Stomach (tissue), 9 donors: Measurements from ENCODE around the gene PPP2R2B. TPM values are rescaled to one million over a fixed set of nuclear protein-coding genes. Genes with fewer than 3 reads are reported as not detected.

Experiments used
- DNase-seq, 2 donors: peaks; one replicate each; pipeline versions ENCODE4 v3.0.0 to v3.0.0-alpha.2; 2013 to 2019
- H3K27ac ChIP-seq, 5 donors: fragments of 200-600 bp in 4 of 5; sonication (generic) in 4 of 5; one replicate each; pipeline ENCODE4 v1.5.1; 2013 to 2019; ENCODE audit warnings: mild to moderate bottlenecking in 1 of 5, moderate library complexity in 1 of 5
- H3K27me3 ChIP-seq, 3 donors: fragments of 200-600 bp; sonication (generic); one replicate each; pipeline ENCODE4 v1.5.1; 2017 to 2019; ENCODE audit warnings: mixed run types in 1 of 3
- H3K36me3 ChIP-seq, 4 donors: fragments of 200-600 bp; sonication (generic); 1 replicate in 3 of 4; 2 replicates in 1 of 4; pipeline ENCODE4 v1.5.1; 2016 to 2019
- H3K4me1 ChIP-seq, 4 donors: fragments of 200-600 bp; sonication (generic); one replicate each; pipeline ENCODE4 v1.5.1; 2016 to 2019
- H3K4me3 ChIP-seq, 4 donors: fragments of 200-600 bp; sonication (generic) in 3 of 4; one replicate each; pipeline ENCODE4 v1.5.1; 2016 to 2019; ENCODE audit warnings: mild to moderate bottlenecking in 1 of 4
- H3K9me3 ChIP-seq, 4 donors: fragments of 200-600 bp; sonication (generic); one replicate each; pipeline ENCODE4 v1.5.1; 2016 to 2019
- EP300 ChIP-seq: sonication (generic); formaldehyde crosslinking; IDR thresholded peaks from one replicate; pipeline ENCODE4 v1.6.1; 2017; ENCODE audit warnings: antibody characterized with exemption
- POLR2A ChIP-seq, 4 donors: fragments of 450-650 bp; IDR thresholded peaks; one replicate each; pipeline ENCODE4 v1.6.1; 2016; ENCODE audit warnings: antibody characterized with exemption in 4 of 4, control low read depth in 2 of 4, mild to moderate bottlenecking in 1 of 4, moderate library complexity in 1 of 4
- POLR2AphosphoS5 ChIP-seq, 3 donors: sonication (generic); formaldehyde crosslinking; IDR thresholded peaks; one replicate each; pipeline ENCODE4 v1.6.1; 2016; ENCODE audit warnings: antibody characterized with exemption in 3 of 3
- WGBS, 5 donors: extraction: QIAGEN DNeasy Blood & Tissue Kit in 3 of 5; methylation state at CpG; one replicate each; pipeline versions ENCODE4 v1.1.5 to v1.1.7; 2013 to 2018; 5-methylcytosine and 5-hydroxymethylcytosine counted together
- intact Hi-C: fragments of 100-400 bp; cut with DNase I; formaldehyde crosslinking; loops from one replicate; pipeline ENCODE4 v1.15.1; 2023; ENCODE audit warnings: low total_unique reads
- polyA plus RNA-seq, 3 donors: library from polyadenylated mRNA; stranded (reverse); fragments of 200-250 nt; gene quantifications; one replicate each; pipeline ENCODE4 v1.2.3, GENCODE V29; 2013
- total RNA-seq, 5 donors: library from RNA; depleted of rRNA; stranded (reverse); fragments of >200 nt; gene quantifications; one replicate each; pipeline versions ENCODE4 v1.1.0 to v1.2.3, GENCODE V29; 2014 to 2016
- TF ChIP-seq, protein P1 (sequence below), 7 experiments: fragments of 450-650 bp in 4 of 7; fragments of 200-600 bp in 3 of 7; sonication (generic) in 3 of 7; IDR thresholded peaks; one replicate each; pipeline ENCODE4 v1.5.1; 2016 to 2019; ENCODE audit warnings: antibody characterized with exemption in 7 of 7, control low read depth in 2 of 7, mild to moderate bottlenecking in 1 of 7
- donor health status: healthy with polysubstance abuse.
- donor health status: Bipolar disorder and iron deficiency.
- donor health status: healthy.

PPP2R2B gene
- total and polyA plus RNA-seq, 8 donors: under 0.01 to 4.6 (median 0.75) TPM; not detected in 1

DNA sequence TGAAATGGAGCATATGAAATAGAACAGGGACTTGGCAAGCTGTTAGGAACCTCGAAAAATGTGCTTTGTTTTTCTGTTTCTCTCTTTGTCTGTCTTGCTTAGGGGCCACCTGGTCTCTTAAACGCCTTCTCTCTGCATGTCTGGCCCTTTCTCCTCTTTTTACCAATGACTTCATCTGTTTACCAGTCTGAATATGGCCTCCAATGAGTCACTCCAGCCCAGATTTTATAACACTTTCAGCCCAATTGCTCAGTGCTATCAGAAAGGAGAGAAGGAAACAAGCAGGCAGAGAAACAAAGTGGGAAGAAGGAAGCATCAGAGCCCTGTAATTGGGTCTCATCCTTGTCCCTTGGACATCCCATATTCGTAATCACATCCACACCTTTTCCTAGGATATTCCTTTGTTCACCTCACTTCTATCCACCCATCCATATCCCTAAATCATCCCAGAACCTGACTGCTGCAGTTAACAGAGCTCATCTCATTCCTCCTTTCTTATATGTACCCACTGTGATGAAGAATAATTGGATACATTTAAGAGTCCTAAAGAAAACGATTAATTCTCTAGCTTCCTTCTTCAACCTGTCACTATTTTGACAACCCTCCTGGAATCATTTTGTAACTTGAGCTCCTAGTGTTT, 210.8 kb downstream of the PPP2R2B start:
- Histone ChIP-seq H3K27me3 (no peaks in the 10 kb centered on the region), H3K9me3 (no peaks in the 10 kb centered on the region), H3K27ac (no peak overlapping the region), H3K36me3 (no peaks in the 10 kb centered on the region), H3K4me1 (no peaks in the 10 kb centered on the region), H3K4me3 (no peak overlapping the region)
- intact Hi-C loops: no loop called here
- TF ChIP-seq, protein P1, sequence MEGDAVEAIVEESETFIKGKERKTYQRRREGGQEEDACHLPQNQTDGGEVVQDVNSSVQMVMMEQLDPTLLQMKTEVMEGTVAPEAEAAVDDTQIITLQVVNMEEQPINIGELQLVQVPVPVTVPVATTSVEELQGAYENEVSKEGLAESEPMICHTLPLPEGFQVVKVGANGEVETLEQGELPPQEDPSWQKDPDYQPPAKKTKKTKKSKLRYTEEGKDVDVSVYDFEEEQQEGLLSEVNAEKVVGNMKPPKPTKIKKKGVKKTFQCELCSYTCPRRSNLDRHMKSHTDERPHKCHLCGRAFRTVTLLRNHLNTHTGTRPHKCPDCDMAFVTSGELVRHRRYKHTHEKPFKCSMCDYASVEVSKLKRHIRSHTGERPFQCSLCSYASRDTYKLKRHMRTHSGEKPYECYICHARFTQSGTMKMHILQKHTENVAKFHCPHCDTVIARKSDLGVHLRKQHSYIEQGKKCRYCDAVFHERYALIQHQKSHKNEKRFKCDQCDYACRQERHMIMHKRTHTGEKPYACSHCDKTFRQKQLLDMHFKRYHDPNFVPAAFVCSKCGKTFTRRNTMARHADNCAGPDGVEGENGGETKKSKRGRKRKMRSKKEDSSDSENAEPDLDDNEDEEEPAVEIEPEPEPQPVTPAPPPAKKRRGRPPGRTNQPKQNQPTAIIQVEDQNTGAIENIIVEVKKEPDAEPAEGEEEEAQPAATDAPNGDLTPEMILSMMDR (IDR thresholded peaks at IDR 0.05): no peak
- TF ChIP-seq POLR2AphosphoS5 (IDR thresholded peaks at IDR 0.05): no peak
- no peak for TF ChIP-seq POLR2A (IDR thresholded peaks at IDR 0.05)
- no peak for TF ChIP-seq EP300
- peak in 1 of 2 donors; percentile 64 for DNase-seq
- 35 to 46% (median 44%) methylated on average over 4 of the region's 4 CpGs for WGBS, 5 donors

DNA sequence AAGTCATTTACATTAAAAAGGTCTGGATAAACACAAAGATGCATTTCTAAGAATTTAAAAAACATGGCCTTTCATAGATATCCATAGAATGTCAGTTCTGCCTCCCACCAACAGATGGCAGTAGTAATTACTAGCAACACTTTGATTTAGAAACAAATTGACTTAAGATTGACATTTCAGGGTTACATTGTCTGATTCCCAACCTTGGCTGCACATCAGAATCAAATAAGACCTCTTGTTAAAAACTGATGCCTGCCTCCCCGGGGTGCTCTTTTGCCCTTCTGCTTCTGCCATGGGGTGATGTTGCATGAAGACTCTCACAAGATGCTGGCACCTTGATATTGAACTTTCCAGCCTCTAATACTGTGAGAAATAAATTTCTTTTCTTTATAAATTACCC, 216.3 kb downstream of the PPP2R2B start:
- DNase-seq: peak in 1 of 2 donors; percentile 38
- Histone ChIP-seq H3K4me1 (no peaks in the 10 kb centered on the region), H3K27ac (no peak overlapping the region), H3K9me3 (no peaks in the 10 kb centered on the region), H3K36me3 (no peaks in the 10 kb centered on the region), H3K4me3 (no peak overlapping the region), H3K27me3 (no peaks in the 10 kb centered on the region)
- 81 to 94% (median 88%) methylated on average over 1 of the region's 1 CpG for WGBS, 5 donors
- TF ChIP-seq EP300: no peak
- TF ChIP-seq, protein P1 (IDR thresholded peaks at IDR 0.05): peak in 4 of 7 experiments; percentile 16 to 54 (median 26)
- intact Hi-C loops: no loop called here

DNA sequence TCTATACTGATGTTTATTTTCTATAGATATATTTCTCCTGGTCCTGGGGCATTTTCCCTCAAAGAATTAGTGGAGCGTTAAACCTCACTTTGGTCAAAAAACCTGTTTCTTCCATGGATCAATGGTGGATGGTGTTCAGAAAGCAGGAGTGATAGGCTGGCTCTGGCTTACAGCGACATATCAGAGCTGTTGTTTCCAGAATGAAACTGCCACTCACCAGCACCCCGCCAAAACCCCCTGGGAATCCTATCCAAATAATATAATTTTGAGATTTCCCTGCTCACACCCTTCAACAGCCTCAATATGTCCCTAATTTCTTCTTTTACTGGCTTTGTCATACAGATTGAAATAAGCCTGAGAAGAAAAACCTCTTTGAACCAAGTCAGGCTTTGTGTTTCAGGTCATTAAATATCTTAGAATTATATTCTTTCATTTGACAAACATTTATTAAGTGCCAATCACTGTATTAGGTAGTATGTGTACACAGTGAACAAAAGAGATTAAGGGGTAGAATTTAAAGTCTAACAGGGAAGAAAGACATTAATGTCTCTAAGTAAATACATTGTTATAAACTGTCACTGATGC, 218.1 kb downstream of the PPP2R2B start:
- WGBS, 5 donors: 75 to 85% (median 81%) methylated on average over 3 of the region's 3 CpGs
- intact Hi-C loops: no loop called here

DNA sequence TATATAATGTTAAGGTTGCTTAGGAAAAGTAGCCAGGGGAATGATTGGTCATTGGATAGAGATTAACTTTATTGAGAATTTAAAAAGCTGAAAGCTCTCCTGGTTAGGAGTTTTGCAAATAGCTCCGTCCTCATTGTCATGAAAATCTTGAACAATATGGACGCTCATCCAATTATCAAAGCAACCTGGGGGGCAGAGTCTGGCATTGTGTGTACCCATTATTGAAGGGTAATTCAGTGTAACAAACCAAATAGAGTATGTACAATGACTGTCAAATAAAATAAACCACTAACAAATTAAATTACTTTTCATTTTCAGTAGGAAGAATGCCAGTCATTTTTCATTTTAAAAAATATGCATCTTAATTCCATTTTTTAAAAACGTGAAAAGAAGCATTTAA, 218.6 kb downstream of the PPP2R2B start:
- Histone ChIP-seq H3K27me3 (no peaks in the 10 kb centered on the region), H3K9me3 (no peaks in the 10 kb centered on the region), H3K4me3 (no peak overlapping the region), H3K4me1 (no peaks in the 10 kb centered on the region), H3K36me3 (no peaks in the 10 kb centered on the region), H3K27ac (no peak overlapping the region)
- no peak for TF ChIP-seq POLR2A (IDR thresholded peaks at IDR 0.05)
- TF ChIP-seq EP300: no peak
- intact Hi-C loops: no loop called here
- DNase-seq: no peak
- WGBS, 5 donors: 63 to 67% (median 64%) methylated on average over 3 of the region's 3 CpGs

More for the DNA sequence above, 218.1 kb downstream of the PPP2R2B start:
- DNase-seq: no peak
- Histone ChIP-seq H3K27me3 (no peaks in the 10 kb centered on the region), H3K4me3 (no peak overlapping the region), H3K4me1 (no peaks in the 10 kb centered on the region), H3K9me3 (no peaks in the 10 kb centered on the region), H3K36me3 (no peaks in the 10 kb centered on the region), H3K27ac (no peak overlapping the region)
- TF ChIP-seq, protein P1 (IDR thresholded peaks at IDR 0.05): no peak
- TF ChIP-seq POLR2AphosphoS5 (IDR thresholded peaks at IDR 0.05) (no peak), EP300 (no peak), POLR2A (IDR thresholded peaks at IDR 0.05) (no peak)

DNA sequence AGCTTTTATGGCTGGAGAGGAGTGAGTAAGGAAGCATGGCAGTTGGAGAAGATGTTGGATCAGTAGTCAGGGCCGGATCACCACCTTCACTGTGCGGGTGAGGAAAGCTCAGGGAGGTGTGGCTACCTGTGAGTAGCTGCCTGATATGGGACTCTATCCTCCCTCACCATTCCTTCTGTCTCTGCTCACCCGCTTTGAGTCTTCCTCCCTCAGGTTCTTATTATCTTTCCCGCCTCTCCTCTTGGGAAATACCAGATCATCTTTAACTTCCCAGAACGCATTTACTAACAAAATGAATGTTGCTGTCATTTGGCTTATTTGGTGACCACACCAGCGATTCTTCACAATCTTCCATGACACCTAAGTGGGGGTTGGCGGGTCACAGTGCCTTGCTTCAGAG, 221.9 kb downstream of the PPP2R2B start:
- no peak for TF ChIP-seq POLR2AphosphoS5 (IDR thresholded peaks at IDR 0.05)
- no peak for TF ChIP-seq EP300
- TF ChIP-seq, protein P1 (IDR thresholded peaks at IDR 0.05): no peak
- no peak for TF ChIP-seq POLR2A (IDR thresholded peaks at IDR 0.05)
- intact Hi-C loops: no loop called here
- WGBS, 5 donors: 76 to 83% (median 78%) methylated on average over 7 of the region's 7 CpGs
- no peak overlapping the region for H3K27ac ChIP-seq
- no peak overlapping the region for H3K4me3 ChIP-seq
- no peaks in the 10 kb centered on the region for H3K27me3 ChIP-seq
- H3K9me3 ChIP-seq: no peaks in the 10 kb centered on the region
- H3K36me3 ChIP-seq: no peaks in the 10 kb centered on the region
- H3K4me1 ChIP-seq: no peaks in the 10 kb centered on the region
- no peak for DNase-seq
